A172 (cell line): ENCODE results near the gene MCC. TPM values are rescaled to one million over a fixed set of nuclear protein-coding genes. Genes with fewer than 3 reads are reported as not detected.
A peak's percentile ranks its signal among the peaks of the same experiment; 100 is the strongest.

Experiments
- DNase-seq: peaks from one replicate; pipeline ENCODE4 v3.0.0-alpha.2; 2015; ENCODE audit warnings: low spot score
- total RNA-seq: library from RNA; depleted of rRNA; stranded (reverse); fragments of >200 nt; shearing (Covaris generic); gene quantifications from 2 replicates; pipeline ENCODE4 v1.2.3, GENCODE V29; 2014; rRNA removed

Gene MCC
- 1.8 and 2.4 TPM in 2 replicates for total RNA-seq

DNA sequence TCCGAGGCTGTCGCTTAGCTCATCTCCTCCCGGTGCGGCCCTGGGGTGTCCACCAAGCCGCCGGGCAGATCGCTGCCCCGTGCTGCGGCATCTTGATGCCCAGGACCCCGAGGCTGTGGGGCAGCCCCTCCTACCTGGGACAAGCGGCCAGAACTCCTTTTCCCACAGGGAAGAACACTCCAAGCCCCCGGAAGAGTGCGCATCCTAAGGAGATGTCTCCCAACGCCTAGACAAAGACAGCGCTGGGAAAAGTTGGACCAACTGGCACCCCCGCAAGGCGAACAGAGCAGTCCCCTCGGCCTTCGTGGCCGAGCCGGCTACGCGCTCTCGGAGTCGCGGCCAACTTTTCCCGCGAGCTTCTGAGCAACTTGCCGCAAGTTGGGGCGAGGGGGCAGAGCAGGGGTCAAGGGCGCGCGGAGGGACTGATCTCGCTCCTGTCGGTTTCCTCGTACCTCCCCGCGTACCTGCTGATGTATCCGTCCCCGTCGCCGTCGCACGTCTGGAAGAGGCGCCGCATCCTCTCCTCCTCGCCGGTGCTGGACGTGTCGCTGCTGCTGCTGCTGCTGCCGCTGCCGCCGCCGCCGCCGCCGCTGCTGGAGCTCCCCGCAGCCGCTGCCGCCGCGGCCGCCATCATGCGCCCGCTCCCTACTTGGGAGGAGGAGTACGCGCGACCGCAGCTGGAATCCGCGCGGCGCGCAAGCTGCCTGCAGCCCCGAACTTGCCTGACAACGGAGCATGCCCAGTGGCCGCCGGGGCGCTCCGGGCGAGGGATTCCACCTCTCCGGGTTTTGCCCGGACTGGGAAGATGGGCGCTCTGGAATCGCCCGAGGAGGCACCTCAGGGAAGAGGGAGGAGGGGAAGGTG lies at the start of gene MCC:
Gene MCC, minus strand, starts transcription at position 673 of the 864 bp plus-strand sequence.
- DNase-seq: peak; percentile 67

- DNase-seq: no peak
Observed at GRCh38 chr5:113531481-113532159, 43.4 kb upstream of the MCC start.

DNA sequence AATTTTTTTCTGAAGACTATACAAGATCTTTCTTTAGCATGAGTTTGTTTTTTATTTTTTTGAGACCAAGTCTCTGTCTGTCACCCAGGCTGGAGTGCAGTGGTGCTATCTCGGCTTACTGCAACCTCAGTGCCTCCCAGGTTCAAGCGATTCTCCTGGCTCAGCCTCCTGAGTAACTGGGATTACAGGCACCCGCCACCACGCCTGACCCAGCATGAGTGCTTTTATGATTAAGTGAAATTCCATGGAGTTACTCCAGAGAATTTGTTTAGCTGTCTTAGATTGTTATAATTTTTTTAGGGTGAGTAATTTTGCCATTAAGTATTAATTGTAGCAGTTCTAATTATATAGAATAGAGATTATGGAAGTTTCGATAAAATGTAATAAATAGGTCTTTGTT lies 39.5 kb upstream of the MCC start:
- no peak for DNase-seq

- no peak for DNase-seq
Observed at GRCh38 chr5:113526421-113526820, 38.2 kb upstream of the MCC start.

DNA sequence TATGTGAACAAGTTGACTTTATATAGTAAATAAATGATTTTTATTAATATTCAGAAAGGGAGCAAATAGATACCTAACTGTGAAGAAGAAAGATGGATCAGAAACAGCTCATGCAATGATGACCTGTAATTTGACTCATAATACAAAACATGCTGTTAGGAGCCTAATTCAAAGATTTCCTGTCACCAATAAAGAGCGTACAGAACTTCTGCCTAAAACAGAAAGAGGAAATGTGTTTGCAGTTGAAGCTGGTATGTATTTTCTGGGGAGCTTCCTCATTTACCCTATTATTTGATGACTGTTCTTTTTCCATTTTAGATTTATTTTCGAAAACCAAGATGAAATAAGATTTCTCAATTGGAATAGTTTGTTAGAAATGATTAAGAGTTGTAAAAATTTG lies 36.7 kb upstream of the MCC start:
- DNase-seq: no peak

GRCh38 chr5:113523168-113523567 lies 34.9 kb upstream of the MCC start:
- no peak for DNase-seq

DNA sequence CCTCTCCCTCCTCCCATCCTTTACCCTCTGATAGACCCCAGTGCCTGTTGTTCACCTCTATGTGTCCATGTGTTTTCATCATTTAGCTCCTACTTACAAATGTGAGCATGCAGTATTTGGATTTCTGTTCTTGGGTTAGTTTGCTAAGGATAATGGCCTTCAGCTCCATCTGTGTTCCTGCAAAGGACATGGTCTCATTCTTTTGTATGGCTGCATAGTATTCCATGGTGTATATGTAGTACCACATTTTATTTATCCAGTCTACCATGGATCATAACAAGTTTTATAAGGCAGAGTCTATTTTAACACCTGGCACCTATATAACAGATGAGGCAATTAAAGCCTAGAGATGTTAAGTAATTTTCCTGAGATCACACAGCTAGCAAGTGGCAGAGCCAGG lies 32.6 kb upstream of the MCC start:
- DNase-seq: no peak

- DNase-seq: no peak
Observed at GRCh38 chr5:113520429-113520828, 32.2 kb upstream of the MCC start.

DNA sequence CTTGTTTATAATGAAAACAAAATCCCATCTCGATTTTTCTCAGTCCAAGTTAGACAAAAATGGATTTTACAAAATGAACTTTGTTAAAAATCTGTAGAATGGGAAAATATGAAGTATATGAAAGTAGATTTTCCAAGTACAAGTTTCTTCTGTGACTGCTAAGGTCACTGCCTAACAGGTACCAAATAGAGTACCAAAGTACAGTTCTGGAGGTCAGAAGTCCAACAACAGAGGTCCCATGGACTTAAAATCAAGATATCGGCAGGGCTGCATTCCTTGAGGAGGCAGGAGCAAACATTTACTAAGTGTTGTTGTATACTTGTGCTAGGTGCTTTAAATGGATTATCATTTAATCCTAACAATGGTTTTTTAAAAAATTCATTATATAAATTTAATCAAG lies 31.2 kb upstream of the MCC start:
- no peak for DNase-seq

DNA sequence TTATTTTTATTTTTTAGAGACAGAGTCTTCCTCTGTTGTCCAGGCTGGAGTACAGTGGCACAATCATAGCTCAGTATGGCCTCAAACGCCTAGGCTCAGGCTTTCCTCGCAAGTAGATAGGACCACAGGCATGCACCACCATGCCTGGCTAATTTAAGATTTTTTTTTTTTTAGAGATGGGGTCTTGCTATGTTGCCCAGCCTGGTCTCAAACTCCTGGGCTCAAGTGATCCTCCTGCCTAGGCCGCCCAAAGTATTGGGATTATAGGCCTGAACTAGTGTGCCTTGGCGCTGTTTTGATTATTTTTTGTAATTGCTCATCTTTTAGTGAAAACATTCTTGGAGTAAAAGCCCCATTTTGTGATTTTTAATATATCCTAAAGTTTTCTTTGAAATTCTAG lies 30.6 kb upstream of the MCC start:
- no peak for DNase-seq

- no peak for DNase-seq
Observed at GRCh38 chr5:113514289-113514635, 26.0 kb upstream of the MCC start.

DNA sequence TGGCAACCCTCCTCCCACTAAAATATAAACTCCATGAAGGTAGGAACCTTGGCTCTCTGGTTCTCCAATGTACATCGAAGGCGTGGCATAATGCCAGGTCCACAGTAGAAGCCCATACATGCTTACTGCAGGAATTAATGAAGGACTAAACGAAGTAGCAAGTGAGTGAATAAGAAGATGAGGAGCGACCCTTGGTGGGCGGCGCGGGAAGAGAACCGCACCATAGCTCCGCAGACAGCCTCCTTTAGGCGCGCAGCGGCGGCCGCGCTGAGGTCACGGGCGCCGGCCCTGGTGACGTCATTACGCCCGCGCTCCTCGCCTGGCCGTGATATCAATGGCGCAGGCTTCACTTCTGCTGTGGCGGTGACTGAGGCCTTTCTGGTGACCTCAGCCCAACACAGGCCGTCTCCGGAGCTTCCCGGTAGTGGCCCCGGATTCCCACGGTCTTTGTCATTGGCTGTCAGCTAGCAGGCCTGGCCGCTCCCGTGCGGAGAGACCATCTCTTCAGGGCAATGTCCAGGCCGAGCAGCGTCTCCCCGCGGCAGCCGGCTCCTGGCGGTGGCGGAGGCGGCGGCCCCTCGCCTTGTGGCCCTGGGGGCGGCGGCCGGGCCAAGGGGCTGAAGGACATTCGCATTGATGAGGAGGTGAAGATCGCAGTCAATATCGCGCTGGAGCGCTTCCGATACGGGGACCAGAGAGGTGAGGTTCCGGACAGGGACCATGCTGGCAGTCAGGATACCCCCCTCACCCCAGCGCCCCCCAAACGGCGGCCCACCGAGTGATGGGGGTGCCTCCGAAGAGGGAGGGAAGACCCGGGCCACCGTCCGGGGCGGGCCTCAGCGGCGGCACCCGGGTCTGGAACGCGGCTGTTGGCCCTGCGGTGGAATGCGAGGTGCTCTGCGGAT lies 25.4 kb upstream of the MCC start, which contains the start of gene YTHDC2:
Gene YTHDC2, plus strand, starts transcription at position 311 of the 905 bp plus-strand sequence. Its CDS starts 202 bp downstream, at position 513.
- peak; percentile 67 for DNase-seq

DNA sequence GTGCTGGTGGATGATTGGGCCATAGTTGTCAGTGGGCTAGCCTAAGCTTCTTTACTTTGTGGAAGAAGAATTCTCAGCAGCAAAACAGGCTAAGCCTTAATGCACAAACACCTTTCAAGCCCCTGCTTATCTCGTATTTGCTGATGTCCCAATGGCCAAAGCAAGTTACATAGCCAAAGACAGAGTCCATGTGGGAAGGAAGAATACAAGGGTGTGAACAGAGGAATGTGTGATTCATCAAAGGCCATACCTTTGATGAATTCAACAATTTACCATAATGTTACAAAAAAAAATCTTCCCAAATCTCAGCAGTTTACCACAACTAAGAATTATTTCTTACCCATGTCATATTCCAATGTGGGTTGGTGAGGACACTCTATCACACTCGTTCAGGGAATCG lies 24.1 kb upstream of the MCC start:
- no peak for DNase-seq

- peak; percentile 47 for DNase-seq
Observed at GRCh38 chr5:113510836-113511451, 22.7 kb upstream of the MCC start.

DNA sequence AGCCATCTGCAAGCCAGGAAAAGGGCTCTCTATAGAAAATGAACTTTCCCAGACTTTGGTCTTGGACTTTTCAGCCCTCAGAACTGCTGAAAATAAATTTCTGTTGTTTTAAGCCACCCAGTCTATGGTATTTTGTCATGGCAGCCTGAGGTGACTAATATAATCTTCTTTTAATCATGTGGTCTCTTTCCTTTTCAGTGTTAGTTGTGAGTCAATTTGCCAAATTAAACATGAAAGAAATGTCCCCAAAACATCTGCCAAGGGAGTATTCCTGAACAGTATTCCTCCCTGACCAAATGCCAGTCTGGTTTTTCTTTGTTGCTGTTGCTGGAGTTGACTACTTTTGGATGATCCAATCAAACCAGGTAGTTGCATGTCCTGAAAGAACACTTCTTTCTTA lies 20.5 kb upstream of the MCC start:
- DNase-seq: peak; percentile 32

- DNase-seq: no peak
Observed at GRCh38 chr5:113507601-113508000, 19.3 kb upstream of the MCC start.

DNA sequence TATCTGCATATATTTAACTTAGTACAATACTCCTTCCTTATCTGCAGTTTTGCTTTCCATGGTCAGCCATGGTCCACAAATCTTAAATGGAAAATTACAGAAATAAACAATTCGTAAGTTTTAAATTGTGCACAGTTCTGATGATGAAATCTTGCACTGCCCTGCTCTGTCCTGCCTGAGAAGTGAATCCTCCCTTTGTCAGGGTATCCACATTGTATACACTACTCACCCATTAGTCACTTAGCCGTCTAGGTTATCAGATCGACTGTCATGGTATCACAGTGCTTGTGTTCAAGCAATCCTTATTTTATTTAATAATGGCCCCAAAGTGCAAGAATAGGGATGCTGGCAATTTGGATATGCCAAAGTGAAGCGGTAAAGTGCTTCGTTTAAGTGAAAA lies 16.9 kb upstream of the MCC start:
- DNase-seq: peak; percentile 36

- DNase-seq: no peak
Observed at GRCh38 chr5:113503146-113503545, 14.9 kb upstream of the MCC start.

DNA sequence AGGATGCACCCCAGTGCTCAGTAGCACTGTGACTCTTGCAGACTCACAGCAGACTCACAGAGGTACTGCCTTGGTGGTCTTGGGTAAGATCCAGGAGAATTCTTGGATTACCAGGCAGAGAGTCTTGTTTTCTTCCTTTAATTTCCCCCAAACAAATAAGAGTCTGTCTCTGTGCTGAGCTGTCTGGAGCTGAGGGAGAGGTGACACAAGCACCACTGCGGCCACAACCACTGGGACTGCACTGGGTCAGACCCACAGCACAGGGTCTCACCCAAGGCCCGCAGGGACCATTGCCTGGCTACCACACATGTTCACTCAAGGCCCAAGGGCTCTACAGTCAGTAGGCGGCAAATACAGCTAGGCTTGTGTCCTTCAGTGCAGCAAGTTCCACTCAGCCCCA lies 13.8 kb upstream of the MCC start:
- DNase-seq: no peak

DNA sequence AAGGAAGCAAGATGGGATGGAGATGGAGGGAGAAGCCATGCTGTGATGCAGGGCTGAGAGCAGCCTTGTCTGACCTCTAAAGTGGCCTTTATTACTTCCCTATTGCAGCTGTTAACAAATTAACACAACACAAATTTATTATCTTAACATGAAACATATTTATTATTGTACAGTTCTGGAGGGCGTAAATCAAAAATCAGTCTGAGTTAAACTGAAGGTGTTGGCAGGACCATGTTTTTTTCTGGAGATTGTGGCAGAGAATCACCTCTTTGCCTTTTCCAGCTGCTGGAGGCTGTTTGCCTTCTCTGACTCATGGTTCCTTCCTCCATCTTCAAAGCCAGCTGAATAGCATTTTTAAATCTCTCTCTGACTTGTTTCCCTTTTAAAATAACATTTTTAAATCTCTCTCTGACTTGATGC lies 7.2 kb upstream of the MCC start:
- no peak for DNase-seq

- no peak for DNase-seq
Observed at GRCh38 chr5:113493446-113493845, 5.2 kb upstream of the MCC start.

- DNase-seq: no peak
Observed at GRCh38 chr5:113491022-113491421, 2.8 kb upstream of the MCC start.
